HepG2 (cell line): ENCODE results near the gene FUT4. TPM values are rescaled to one million over a fixed set of nuclear protein-coding genes. Genes with fewer than 3 reads are reported as not detected.

Experiments
- ATAC-seq: fragments of 200-7000 bp; cut with Tn5 transposase; 3 replicates; pipeline ENCODE4 v1.9.1; 2020; ENCODE audit warnings: mild to moderate bottlenecking, moderate library complexity
- BruUV-seq: library from RNA; stranded (reverse); fragments of 400-500 nt; replicated peaks from 2 replicates; lab custom pipeline; 2021; lab: Mats Ljungman, UMichigan
- CTCF ChIA-PET: fragments of 300-600 bp; formaldehyde crosslinking; extraction: SDS; loops from one replicate; lab custom pipeline; 2021; ENCODE audit warnings: low total read pairs, inconsistent platforms, low intra/inter-chr PET ratio; lab: Yijun Ruan, JAX
- POLR2A ChIA-PET: fragments of 350-600 bp; sonication (Branson Sonifier 250); formaldehyde crosslinking; loops from one replicate; lab custom pipeline; 2020; ENCODE audit warnings: antibody characterized with exemption, inconsistent platforms; lab: Yijun Ruan, JAX
- DNase-seq: peaks from one replicate; pipeline ENCODE4 v3.0.0-alpha.2; 2015; ENCODE audit warnings: low spot score
- FAIRE-seq: peaks from 3 replicates; lab custom pipeline; 2011; peaks lifted over from hg19 to GRCh38; lab: Jason Lieb, UNC
- H2AFZ ChIP-seq: one replicate; pipeline ENCODE4 v1.6.1; 2011; ENCODE audit warnings: low read length, inconsistent platforms
- H3K27ac ChIP-seq: fragments of 300-600 bp; 3 replicates; pipeline ENCODE4 v1.8.0; 2011; ENCODE audit warnings: mixed run types, mild to moderate bottlenecking, mixed read lengths, low read length, inconsistent platforms; ENCODE audit not compliant: insufficient read depth; ENCODE audit errors: extremely low read length
- H3K27me3 ChIP-seq, 2 experiments: fragments of 200-600 bp in 1 of 2; 2 replicates in 1 of 2; 3 replicates in 1 of 2; pipeline versions ENCODE4 v1.6.0 to v1.8.0; 2011; ENCODE audit warnings: low read length in 2 of 2, mild to moderate bottlenecking in 2 of 2, moderate library complexity in 2 of 2, inconsistent platforms in 1 of 2; ENCODE audit not compliant: insufficient read depth in 2 of 2, control insufficient read depth in 1 of 2
- H3K36me3 ChIP-seq, 2 experiments: fragments of 200-600 bp in 1 of 2; replicated peaks in 1 of 2; 2 replicates in 1 of 2; 3 replicates in 1 of 2; pipeline versions ENCODE4 v1.5.1 to v1.8.0; 2011; ENCODE audit warnings: low read length in 2 of 2, inconsistent platforms in 1 of 2; ENCODE audit not compliant: insufficient read depth in 2 of 2, control insufficient read depth in 1 of 2
- H3K4me1 ChIP-seq: 2 replicates; pipeline ENCODE4 v1.5.1; 2012; ENCODE audit warnings: low read length, inconsistent platforms; ENCODE audit not compliant: insufficient read depth
- H3K4me2 ChIP-seq: 2 replicates; pipeline ENCODE4 v1.6.0; 2011; ENCODE audit warnings: low read depth, low read length, inconsistent platforms
- H3K4me3 ChIP-seq, 3 experiments: fragments of 200-600 bp in 1 of 3; sonication (generic), shearing (Covaris generic) in 1 of 3; replicated peaks in 1 of 3; 2 replicates each; pipeline ENCODE4 v1.5.1; 2011 to 2016; ENCODE audit warnings: low read length in 3 of 3, inconsistent platforms in 2 of 3, low read depth in 2 of 3, mild to moderate bottlenecking in 2 of 3, control low read depth in 1 of 3, mixed read lengths in 1 of 3; ENCODE audit not compliant: insufficient read depth in 1 of 3
- H3K79me2 ChIP-seq: one replicate; pipeline ENCODE4 v1.6.1; 2011; ENCODE audit warnings: low read length, inconsistent platforms; ENCODE audit not compliant: insufficient read depth
- H3K9ac ChIP-seq: 2 replicates; pipeline ENCODE4 v1.6.0; 2011; ENCODE audit warnings: mild to moderate bottlenecking, low read depth, low read length, inconsistent platforms; ENCODE audit not compliant: insufficient read depth
- H3K9me3 ChIP-seq: 2 replicates; pipeline ENCODE4 v1.5.1; 2012; ENCODE audit warnings: mild to moderate bottlenecking, low read length
- H4K20me1 ChIP-seq: 2 replicates; pipeline ENCODE4 v1.6.0; 2011; ENCODE audit warnings: inconsistent platforms, mild to moderate bottlenecking, low read length, moderate library complexity; ENCODE audit not compliant: insufficient read depth
- HNRNPLL ChIP-seq: fragments of 200-400 bp; formaldehyde crosslinking; IDR thresholded peaks from 2 replicates; pipeline ENCODE4 v1.6.1; 2017; ENCODE audit warnings: mild to moderate bottlenecking, low read depth, low read length; ENCODE audit not compliant: poor library complexity, severe bottlenecking
- PAF1 ChIP-seq: IDR thresholded peaks from 2 replicates; pipeline ENCODE4 v1.6.1; 2016; ENCODE audit warnings: missing genetic modification reagents, missing compliant biosample characterization
- ZNF451 ChIP-seq: sonication (generic); formaldehyde crosslinking; IDR thresholded peaks from 2 replicates; pipeline ENCODE4 v1.5.0; 2020; ENCODE audit warnings: mild to moderate bottlenecking, missing genetic modification reagents
- ZNF883 ChIP-seq: sonication (generic); formaldehyde crosslinking; IDR thresholded peaks from 2 replicates; pipeline ENCODE4 v1.5.1; 2020; ENCODE audit warnings: mild to moderate bottlenecking, missing genetic modification reagents; ENCODE audit errors: not compliant biosample characterization
- ZNF891 ChIP-seq: sonication (generic); formaldehyde crosslinking; IDR thresholded peaks from 2 replicates; pipeline ENCODE4 v1.5.0; 2020; ENCODE audit warnings: mild to moderate bottlenecking, missing genetic modification reagents
- WGBS: methylation state at CpG from one replicate; pipeline ENCODE4 v1.1.6; 2017; ENCODE audit warnings: low lambda C conversion rate; 5-methylcytosine and 5-hydroxymethylcytosine counted together
- in situ Hi-C: cut with HindIII; loops from 2 replicates; pipeline ENCODE4 v1.10.0; 2017; ENCODE audit warnings: low pct_unique_long_range_greater_than_20kb; ENCODE audit not compliant: extremely low pct_ligation_motif_present
- intact Hi-C: fragments of 100-400 bp; cut with micrococcal nuclease; formaldehyde crosslinking; loops from one replicate; pipeline ENCODE4 v1.10.0; 2022; ENCODE audit not compliant: unreplicated experiment
- polyA plus RNA-seq, 8 experiments: library from polyadenylated mRNA; depleted of rRNA in 3 of 8; stranded (reverse) in 7 of 8; unstranded in 1 of 8; fragments of >200 nt; fragmentation: Illumina TruSeq in 4 of 8; extraction: Trizol in 4 of 8; gene quantifications; 2 replicates each; pipeline versions ENCODE4 v1.2.1 to v1.2.3, GENCODE V29; 2011 to 2016; ENCODE audit warnings: low read depth in 4 of 8, missing spikeins in 1 of 8, mixed read lengths in 1 of 8; ENCODE audit not compliant: insufficient read depth in 1 of 8
- total RNA-seq, 5 experiments: library from RNA; depleted of rRNA; stranded (reverse); fragments of >200 nt; fragmentation: Illumina TruSeq; extraction: Trizol; gene quantifications; 2 replicates each; pipeline ENCODE4 v1.2.3, GENCODE V29; 2016; ENCODE audit warnings: low read depth in 1 of 5
- TF ChIP-seq, protein P1 (sequence below): sonication (generic); formaldehyde crosslinking; IDR thresholded peaks from 2 replicates; pipeline ENCODE4 v1.4.0; 2020; ENCODE audit warnings: mild to moderate bottlenecking, missing genetic modification reagents

The FUT4 gene
- total and polyA plus RNA-seq, 2 of the 13 experiments (the other 11 are each of a cell fraction or from before 2014, with no cell fraction given) = 0.28 to 0.60 TPM

DNA sequence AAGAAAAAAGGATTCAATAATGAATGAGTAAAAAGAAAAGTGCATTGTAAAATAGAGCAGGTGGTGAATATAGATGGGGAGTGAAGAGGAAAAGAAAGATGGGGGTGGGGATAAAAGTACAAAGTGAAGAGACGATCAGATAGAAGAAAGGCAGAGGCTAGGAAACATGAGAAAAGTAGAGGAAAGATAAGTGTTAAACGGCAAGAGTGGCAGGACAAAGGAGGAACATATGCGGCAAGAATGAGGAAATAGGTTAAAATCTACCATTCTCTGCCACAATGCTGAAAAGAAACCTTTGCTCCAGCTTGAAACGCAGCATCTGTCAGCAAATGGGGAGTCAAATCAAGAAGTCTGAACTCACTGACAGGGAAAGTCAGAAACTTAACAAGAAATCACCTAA is 6.8 kb downstream of the FUT4 start:
- H3K27ac ChIP-seq = no peak overlapping the region
- H3K9me3 ChIP-seq = no peaks in the 10 kb centered on the region
- BruUV-seq = no TSS peak
- intact Hi-C loops = no loop called here
- H4K20me1 ChIP-seq = no peaks in the 10 kb centered on the region
- no peaks in the 10 kb centered on the region for H3K4me1 ChIP-seq
- WGBS = 32% methylated on average over 4 of the region's 4 CpGs
- H2AFZ ChIP-seq = no peak overlapping the region
- TF ChIP-seq HNRNPLL (no peak), ZNF883 (CRISPR knock-in tag) (no peak), ZNF891 (CRISPR knock-in tag) (no peak), PAF1 (CRISPR knock-in tag) (no peak), ZNF451 (CRISPR knock-in tag) (no peak)
- TF ChIP-seq, protein P1, sequence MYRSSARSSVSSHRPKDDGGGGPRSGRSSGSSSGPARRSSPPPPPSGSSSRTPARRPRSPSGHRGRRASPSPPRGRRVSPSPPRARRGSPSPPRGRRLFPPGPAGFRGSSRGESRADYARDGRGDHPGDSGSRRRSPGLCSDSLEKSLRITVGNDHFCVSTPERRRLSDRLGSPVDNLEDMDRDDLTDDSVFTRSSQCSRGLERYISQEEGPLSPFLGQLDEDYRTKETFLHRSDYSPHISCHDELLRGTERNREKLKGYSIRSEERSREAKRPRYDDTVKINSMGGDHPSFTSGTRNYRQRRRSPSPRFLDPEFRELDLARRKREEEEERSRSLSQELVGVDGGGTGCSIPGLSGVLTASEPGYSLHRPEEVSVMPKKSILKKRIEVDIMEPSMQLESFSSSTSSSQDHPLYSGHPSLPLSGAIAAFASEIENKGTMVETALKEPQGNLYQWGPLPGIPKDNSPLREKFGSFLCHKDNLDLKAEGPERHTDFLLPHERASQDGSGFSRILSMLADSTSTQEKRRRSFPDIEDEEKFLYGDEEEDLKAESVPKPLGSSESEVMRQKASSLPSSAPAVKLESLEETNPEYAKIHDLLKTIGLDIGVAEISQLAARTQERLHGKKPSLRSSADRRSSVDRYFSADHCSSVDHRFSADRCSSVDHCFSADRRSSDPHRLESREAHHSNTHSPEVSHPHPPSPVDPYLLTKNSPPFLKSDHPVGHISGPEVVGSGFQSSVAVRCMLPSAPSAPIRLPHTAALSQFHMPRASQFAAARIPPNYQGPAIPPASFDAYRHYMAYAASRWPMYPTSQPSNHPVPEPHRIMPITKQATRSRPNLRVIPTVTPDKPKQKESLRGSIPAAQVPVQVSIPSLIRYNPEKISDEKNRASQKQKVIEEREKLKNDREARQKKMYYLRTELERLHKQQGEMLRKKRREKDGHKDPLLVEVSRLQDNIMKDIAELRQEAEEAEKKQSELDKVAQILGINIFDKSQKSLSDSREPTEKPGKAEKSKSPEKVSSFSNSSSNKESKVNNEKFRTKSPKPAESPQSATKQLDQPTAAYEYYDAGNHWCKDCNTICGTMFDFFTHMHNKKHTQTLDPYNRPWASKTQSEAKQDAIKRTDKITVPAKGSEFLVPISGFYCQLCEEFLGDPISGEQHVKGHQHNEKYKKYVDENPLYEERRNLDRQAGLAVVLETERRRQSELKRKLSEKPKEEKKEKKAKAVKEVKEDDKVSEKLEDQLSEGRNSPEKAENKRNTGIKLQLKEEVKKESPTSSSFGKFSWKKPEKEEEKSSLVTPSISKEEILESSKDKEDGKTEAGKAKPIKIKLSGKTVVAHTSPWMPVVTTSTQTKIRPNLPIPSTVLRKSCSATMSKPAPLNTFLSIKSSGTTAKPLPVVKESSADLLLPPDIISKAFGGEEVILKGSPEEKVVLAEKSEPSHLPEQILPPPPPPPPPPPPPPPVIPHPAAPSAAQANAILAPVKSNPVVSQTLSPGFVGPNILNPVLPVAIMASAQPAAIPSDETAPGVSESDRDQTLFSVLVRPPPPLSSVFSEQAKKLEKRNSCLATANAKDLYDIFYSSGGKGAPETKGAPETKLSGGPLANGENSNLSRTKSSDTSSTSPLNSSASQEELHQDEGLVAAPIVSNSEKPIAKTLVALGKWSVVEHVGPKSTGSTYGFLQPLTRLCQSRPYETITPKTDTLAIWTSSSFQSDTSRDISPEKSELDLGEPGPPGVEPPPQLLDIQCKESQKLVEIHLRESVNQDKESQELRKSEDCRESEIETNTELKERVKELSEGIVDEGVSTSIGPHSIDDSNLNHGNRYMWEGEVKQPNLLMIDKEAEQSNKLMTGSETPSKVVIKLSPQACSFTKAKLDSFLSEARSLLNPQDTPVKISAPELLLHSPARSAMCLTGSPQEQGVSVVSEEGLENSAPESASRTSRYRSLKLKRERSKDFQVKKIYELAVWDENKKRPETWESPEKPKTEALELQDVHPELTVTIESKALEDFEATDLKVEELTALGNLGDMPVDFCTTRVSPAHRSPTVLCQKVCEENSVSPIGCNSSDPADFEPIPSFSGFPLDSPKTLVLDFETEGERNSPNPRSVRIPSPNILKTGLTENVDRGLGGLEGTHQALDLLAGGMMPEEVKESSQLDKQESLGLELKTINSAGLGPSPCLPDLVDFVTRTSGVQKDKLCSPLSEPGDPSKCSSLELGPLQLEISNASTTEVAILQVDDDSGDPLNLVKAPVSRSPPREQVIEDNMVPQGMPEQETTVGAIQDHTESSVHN (CRISPR knock-in tag) = no peak
- in situ Hi-C loops = no loop called here
- CTCF ChIA-PET = no interaction called here
- no peak for DNase-seq
- H3K79me2 ChIP-seq = no peaks in the 10 kb centered on the region
- POLR2A ChIA-PET = no interaction called here
- no peak for FAIRE-seq
- no peak for ATAC-seq
- no peak overlapping the region for H3K4me2 ChIP-seq
- no peaks in the 10 kb centered on the region for H3K36me3 ChIP-seq
- no peaks in the 10 kb centered on the region; a peak in 1 of 5 replicates for H3K27me3 ChIP-seq
- no peak overlapping the region for H3K4me3 ChIP-seq
- no peak overlapping the region for H3K9ac ChIP-seq
